NCI-H446 treated with DMSO at 0.1 percent for 48 hours (cell line): ENCODE data around the gene TLN1.

Source experiments
- DNase-seq: peaks from one replicate; lab custom pipeline; 2025; lab: John Stamatoyannopoulos, UW

The TLN1 gene

DNA sequence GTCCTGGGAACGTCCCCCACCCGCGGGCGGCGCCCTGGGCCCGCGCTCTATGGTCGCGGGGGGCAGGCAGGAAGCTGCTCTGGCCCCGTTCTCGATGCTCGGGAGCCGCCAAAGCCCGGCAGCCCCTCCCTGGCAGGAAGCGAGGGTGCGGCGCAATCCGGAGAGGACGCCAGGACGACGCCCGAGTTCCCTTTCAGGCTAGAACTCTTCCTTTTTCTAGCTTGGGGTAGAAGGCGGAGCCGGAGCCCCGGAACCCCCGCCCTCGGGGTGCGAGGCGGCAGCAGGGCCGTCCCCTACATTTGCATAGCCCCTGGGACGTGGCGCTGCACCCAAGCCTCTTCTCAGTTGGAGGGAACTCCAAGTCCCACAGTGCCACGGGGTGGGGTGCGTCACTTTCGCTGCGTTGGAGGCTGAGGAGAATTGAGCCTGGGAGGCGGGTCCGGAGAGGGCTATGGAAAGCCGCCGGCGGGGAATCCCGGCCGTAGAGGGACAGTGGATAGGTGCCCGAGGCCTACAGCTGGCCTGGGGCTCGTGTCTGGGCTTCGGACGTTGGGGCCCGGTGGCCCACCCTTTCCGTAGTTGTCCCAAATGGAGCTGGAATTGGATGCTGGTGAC is at the start of gene TLN1, which contains the start of gene CREB3:
TSS of gene TLN1 (minus strand) at position 11 of the 615 bp plus-strand sequence. CDS start 6,501 bp downstream, outside the sequence.
TSS of gene CREB3 (plus strand) at position 482 of the 615 bp plus-strand sequence. CDS start at position 589, 107 bp downstream.
- DNase-seq, result peak; percentile 98

GRCh38 chr9:35781066-35781465 is 49.1 kb upstream of the TLN1 start:
- no peak for DNase-seq

DNA sequence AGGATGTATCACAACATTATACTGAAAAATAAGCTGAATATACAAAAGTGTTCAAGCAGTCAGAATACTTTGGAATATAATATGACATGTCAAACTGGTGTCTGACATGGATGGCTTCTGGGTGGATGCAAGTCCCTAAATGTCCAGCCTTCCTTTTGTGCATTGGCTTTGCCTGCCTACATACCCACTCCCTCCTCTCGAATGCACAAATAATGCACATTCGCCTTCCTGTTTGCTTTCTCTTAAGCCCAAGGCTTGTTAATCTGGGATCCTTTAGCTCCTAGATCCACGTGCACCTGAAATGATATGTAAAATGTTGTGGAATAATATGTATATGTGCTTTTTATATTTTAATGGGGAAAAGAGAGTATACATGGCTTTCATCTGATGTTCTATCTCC is 46.5 kb upstream of the TLN1 start:
- DNase-seq, result no peak

- DNase-seq, result no peak
Measured at GRCh38 chr9:35776018-35776417, 44.0 kb upstream of the TLN1 start.

DNA sequence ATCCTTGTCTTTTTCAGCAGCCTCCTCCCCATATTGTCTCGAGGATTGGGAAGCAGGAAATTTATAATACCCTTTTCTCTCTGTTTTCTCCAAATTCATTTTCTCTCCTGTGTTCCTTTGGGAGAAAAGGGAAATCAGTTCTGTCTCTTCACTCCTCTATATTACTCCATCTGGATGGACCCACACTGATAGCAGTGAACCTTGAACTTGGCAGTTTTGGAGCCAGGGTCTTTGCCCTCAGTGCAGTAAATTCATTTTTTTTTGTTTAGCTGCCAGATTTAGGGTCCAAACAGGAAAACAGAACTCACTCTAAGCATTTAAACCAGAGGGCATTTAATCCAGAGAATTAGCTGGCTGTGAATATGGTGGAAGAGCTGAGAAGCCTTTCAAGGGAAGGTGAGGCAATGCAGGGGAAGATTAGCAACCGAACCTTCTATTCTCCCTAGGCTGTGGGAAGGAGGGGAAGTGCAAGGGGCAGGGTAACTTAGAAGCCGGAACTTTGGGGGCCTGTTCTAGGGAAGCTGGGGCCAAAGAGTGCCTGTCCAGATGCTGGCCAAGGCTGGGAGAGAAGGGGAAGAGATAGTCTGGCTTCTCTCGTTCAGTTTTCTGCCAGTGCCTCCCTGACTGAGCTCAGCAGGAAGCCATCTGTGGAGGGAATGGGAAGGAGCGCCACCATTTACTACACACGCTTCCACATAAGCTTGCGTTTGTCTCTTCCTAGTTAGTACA is 43.1 kb upstream of the TLN1 start:
- peak; percentile 33 for DNase-seq

DNA sequence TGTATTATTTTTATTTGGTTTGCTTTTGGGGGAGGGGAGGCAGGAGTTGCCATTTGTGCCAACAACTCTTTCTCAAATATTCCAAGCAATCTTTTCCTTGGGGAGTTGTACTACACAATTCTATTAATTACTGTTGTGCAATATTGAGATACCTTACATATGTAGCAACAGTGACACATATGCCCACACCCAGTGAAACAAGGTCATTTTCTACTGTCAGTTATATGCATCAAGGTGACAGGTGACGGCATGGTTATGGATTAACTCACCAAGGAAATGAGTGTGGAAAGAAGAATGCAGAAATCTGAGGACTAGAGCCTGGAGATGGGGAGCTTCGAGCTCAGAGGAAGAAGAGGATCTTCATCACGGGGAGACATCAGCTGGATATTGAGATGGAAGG is 39.9 kb upstream of the TLN1 start:
- no peak for DNase-seq

DNA sequence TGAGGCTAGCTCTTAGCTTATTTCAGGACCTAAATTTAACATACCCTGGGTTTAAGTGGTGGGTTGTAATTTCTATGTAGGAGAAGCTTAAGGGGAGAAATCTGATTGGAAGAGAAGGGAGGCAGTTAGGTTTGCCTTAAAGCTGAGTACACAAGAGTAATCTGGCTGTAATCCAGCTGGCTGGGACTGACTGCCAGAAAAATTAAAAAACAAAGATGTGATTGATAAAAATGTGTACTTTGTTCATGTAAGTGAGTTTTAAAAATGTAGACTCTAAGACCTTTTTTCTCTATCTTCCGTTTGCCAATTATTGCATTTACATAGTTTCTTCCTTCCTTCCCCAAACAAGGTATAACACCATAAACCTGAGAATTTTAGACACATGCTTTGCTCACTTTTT is 39.5 kb upstream of the TLN1 start:
- DNase-seq, result peak; percentile 10

GRCh38 chr9:35771075-35771433 is 39.1 kb upstream of the TLN1 start:
- no peak for DNase-seq

DNA sequence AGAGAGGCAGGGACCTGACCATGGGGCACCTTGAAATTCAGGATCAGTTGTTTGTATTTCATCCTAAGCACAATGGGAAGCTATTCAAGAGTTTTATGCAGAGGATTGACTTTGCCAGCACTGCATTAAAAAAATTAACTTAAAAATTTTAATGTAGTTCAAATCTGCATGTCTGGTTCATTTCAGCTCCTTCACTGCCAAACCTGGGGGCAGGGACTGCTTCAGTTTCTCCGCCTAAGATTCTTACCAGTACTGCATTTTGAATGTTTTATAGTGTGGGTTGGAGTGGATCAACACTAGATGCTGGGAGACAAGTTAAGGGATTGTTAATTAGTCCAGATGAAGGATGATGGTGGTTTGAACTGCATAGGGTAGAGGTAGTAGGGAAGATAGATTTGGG is 37.8 kb upstream of the TLN1 start:
- no peak for DNase-seq

DNA sequence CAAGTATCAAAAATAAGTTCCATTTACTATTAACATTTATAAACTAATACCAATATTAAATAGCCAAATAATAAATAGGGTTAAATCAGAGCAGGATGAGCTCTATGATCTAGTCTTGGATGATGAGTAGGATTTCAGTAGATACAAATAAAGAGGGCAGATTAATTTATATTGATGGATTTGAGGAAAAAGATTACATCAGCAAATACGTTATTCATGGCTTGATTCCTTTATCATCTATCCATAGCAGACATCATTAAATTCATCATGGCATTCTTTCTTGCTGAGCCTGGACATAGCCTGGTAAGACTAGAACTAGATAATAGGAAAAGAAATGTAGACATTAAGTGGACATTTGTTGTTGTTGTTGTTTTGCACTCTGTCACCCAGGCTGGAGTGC is 35.5 kb upstream of the TLN1 start:
- DNase-seq, result no peak

DNA sequence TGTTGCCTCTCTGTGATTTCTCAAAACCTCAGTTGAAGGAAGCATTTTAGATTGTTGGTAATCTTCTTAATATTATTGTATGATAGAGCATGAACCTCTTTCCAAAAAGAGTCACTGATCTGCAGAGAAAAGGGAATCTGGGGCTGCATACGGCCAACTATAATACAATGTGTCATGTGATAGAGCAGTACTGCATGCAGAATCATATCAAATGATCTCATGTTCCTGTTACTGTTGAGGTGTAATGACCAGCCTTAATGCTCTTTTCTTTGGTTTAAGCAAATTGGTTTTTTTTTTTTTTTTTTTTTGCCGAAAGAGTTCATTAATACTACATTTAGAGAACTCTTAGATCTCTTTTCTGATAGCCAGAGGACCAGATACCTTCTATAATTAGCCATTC is 35.0 kb upstream of the TLN1 start:
- no peak for DNase-seq

- no peak for DNase-seq
Measured at GRCh38 chr9:35763803-35764202, 31.8 kb upstream of the TLN1 start.

DNA sequence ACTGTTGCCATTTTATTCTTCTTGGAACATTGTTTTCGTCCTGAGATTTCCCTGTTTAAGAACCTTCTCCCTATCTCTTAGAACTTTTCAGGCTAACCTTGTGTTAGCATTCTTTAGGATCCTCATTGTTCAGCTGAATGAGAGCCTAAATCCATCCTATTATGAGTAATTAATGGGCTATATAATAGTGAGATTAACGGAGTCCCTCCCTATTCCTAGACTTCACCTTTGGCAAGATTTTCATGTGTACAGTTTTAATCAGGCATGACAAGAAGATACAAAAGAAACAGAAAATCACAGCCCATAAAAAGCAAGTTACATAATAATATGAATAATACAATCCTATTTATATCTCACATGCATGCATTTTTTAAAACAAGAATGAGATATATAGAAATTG is 31.2 kb upstream of the TLN1 start:
- no peak for DNase-seq

DNA sequence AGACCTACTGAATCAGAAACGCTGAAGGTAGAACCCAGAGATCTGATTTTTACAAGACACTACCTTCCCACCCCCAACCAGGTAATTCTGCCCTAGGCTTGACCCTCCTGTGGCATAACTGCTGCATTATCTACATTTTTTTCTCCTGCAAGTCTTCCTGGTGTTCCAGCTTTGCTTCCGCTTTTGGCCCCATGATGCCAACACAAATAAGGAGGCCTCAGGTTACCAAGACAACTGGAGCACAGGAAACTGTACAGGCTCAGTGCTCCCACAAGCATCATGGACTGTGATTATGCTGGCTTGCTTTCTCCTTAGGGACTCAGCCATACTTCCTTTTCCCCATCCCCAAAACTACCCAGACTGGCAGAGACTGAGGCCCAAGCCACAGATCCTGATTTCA is 28.7 kb upstream of the TLN1 start:
- no peak for DNase-seq

- DNase-seq, result no peak
Measured at GRCh38 chr9:35759795-35760194, 27.8 kb upstream of the TLN1 start.

DNA sequence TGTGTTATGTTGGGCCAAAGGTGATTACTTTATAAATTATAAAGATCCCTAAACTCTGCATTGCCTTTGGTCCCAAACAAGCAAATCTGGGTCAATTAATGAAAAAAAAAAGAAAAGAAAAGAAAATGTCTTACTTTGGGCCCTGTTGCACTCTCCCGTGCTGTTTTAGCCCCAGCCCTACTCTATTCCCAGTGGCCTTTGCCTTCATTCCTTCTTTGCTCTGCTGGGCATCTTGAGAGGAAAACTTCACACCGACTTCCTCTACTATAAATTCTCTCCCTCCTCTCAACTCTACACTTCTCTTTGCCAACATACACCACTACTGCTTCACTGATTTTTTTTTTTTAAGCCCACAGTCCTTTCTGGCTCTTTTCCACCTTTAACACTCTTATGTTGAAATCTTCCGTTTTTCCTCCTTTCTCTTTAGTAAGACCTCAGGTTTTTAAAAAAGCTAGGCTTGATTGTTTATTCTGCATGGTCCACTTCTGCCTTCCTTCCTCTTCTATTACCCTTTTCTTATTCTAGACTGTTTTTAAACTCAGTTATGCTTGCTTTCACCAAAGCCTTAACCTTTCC is 26.6 kb upstream of the TLN1 start:
- no peak for DNase-seq

DNA sequence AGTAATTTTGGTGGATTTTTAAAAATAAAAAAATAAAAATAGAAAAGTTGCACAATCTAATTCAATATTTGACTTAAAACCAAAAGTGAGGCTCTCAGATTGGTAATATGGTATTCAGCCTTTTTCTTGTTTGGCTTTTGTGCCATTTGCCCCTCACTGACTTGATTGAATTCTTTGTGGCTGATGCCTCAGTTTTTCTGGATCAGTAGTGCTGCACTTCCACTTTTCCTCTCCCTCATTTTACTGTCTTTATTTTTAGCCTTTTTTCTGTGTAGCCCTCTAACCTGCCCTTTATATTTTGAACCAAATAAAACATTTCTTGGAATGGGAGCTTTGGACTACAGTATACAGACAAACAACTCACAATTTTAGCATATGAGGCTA is 25.9 kb upstream of the TLN1 start:
- DNase-seq, result no peak

DNA sequence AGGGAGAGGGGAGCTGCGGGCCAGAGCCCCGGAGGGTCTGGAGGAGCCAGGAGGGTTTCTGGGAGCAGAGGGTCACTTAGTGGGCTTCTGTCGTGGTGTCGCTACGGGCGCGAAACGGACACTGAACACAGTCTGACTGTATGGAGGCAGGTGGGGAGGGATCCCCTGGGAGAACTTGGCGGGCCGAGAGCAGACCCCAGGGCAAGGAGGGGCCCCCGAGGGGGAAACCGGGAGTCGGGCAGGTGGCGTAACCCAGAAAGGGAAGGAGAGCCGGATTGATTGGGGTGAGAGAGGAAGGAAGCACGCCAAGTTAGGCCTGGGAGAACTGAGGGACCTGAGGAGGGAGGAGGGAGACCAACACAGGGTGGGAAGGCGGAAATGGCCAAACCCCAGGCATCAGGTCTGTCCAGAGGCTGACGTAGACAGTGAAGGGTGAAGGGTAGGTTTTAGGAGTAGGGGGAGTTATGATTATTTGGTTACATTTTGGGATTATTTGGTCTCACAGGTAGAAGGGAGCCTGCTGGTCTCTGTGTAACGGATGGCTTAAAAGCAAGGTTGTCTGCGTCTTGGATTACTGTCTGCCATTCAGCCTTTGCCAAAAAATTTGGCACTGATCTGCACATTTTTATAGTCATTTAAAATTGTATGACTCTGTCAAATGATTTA is 25.4 kb upstream of the TLN1 start:
- DNase-seq, result no peak

GRCh38 chr9:35756275-35757225 is 24.6 kb upstream of the TLN1 start:
- no peak for DNase-seq

DNA sequence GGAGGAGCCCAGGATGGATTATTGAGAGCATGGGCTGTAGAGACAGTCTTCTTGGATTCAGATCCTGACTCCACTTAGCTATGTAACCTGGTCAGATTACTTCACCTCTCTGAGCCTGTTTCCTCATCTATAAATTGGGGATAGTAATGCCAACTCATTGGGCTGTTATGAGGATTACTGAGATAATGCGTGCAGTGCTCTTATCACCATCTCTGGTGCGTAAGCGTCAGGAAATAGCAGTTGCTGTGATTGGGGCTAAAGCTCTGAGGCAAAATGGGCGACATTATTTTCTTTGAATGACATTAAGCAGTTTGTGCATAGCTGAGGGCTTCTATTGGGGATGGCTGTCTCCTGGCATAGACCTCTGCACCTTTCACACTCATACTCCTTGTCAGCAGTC is 23.1 kb upstream of the TLN1 start:
- no peak for DNase-seq

- DNase-seq, result no peak
Measured at GRCh38 chr9:35754264-35754663, 22.3 kb upstream of the TLN1 start, which contains the start of gene MSMP. MSMP (minus strand) TSS chr9:35754276; CDS start chr9:35754129, 147 bp downstream.

DNA sequence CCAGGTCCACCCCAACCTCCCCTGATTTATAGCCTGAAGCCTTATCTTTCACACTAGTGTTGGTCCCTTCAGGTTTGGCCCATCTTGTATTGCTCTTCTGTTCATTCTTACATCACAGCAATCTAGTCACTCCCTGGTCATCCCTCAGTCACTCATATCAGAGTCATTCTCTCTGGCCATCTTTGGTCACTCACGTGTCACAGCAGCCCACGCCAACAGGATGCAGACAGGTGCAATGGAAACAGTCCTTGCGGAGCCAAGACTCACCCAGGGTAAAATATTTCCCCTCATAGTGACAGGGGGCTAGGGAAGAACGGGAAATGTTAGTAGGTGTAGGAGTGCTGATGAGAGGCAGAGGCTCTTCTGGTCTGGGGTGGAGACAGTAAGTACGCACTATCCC is 21.5 kb upstream of the TLN1 start:
- DNase-seq, result no peak
